Activated T-cell treated with anti-CD3 and anti-CD28 coated beads, Interleukin-2, amount 50 U/mL, for 24 hours (primary cell): ENCODE results near the gene PPP1R36.

Source experiments
- DNase-seq: peaks from one replicate; pipeline ENCODE4 v3.0.0-alpha.2; 2020
- H3K27ac Mint-ChIP-seq: 2 replicates; pipeline ENCODE4 v1.8.0; 2020; ENCODE audit warnings: mild to moderate bottlenecking, mixed read lengths
- H3K27me3 Mint-ChIP-seq: 2 replicates; pipeline ENCODE4 v1.8.0; 2020; ENCODE audit warnings: mixed read lengths
- H3K36me3 Mint-ChIP-seq: 2 replicates; pipeline ENCODE4 v1.8.0; 2020; ENCODE audit warnings: low read depth, mixed read lengths
- H3K4me1 Mint-ChIP-seq: 2 replicates; pipeline ENCODE4 v1.8.0; 2020; ENCODE audit warnings: low read depth, mixed read lengths
- H3K4me3 Mint-ChIP-seq: 2 replicates; pipeline ENCODE4 v1.8.0; 2020; ENCODE audit warnings: mild to moderate bottlenecking, moderate library complexity, mixed read lengths
- H3K9me3 Mint-ChIP-seq: 2 replicates; pipeline ENCODE4 v1.8.0; 2020; ENCODE audit warnings: mixed read lengths

PPP1R36 gene, protein sequence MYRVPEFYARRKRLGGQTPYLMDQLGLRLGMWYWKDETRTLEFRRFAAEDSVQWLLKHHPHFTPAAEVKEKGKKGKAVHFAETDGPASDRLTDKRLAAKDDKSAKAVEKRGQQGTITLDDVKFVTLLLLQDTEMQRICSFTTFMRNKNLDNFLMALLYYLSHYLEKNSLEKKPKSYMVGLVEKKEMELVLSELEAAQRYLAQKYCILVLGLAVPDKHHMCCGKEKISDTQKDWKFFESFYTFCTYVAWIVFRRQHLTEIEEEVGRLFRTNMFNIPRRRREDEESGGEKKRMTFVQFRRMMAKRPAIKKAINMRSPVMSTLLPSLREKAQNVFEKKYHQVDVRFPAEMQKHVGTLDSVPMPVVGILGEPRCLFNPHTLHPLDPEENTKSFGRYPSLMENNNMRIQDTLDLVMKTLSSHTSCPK

DNA sequence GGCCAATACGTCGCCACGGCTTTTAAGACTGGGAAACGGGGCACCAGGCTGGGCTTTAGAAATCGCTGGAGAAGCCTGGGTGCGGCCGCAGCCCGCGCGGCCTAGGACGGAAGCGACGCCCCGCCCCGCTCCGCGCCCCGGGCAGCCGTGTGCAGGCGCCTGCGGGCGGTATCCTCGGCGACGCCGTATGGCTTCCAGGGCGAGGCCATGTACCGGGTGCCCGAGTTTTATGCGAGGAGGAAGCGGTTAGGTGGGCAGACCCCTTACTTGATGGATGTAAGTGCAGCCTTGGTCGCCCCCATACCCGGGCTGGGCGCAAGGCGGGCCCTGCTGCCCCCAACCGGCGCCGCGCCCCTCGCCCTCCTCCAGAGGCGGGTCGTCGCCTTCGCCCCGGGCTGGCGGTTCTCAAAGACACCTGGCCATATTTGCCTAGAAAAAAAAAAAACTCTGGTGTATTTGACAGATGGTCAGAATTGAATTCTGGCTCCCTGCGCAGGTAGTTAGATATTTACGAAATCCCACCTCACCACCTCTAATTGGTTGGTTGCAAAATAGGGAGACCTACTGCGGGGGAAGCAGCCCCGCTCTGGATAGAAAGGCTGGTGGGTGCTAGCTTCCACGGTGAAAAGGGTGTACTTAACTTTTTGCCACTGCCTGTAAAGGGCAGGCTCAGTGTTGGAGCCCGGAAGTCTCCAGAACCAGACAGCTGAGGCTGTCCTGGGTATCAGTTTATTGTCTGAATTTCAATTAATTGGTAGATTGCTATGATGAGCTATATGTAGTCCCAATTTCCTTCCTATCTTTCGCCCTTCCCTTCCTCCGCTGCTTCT, at the start of gene PPP1R36:
PPP1R36 (plus strand) TSS at position 171 of the 830 bp plus-strand sequence; CDS start at position 208, 37 bp downstream.
- Mint-ChIP-seq H3K27ac (no peak within 1 kb of the TSS), H3K9me3 (no peaks in the 10 kb centered on the region), H3K4me1 (peaks cover 13% of the 10 kb centered on the region), H3K4me3 (peak within 1 kb of the TSS; percentile 31), H3K27me3 (peaks cover 20% of the 10 kb centered on the region), H3K36me3 (no peaks in the 10 kb centered on the region)
- DNase-seq, result peak; percentile 70

DNA sequence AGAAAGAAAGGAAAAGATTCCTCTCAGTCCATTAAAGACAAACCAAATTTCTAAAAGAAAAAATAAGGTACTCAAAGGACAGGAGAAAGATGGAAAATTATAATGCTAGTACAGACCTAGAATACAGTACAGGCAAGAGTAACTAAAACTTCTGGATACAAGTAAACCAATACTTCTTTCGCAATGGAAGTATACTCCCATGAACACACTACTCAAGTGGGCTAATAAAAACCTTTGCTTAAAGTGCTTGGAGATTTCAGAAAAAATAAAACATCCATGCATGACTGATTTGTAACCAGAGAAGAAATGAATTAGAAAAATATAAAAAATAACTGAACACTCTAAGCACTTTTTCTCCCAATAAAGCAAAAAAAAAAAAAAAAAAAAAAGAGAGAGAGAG, 49.7 kb upstream of the PPP1R36 start:
- no peaks in the 10 kb centered on the region for H3K9me3 Mint-ChIP-seq
- H3K36me3 Mint-ChIP-seq, result peaks cover 67% of the 10 kb centered on the region
- H3K27me3 Mint-ChIP-seq, result no peaks in the 10 kb centered on the region
- H3K4me1 Mint-ChIP-seq, result peaks cover 58% of the 10 kb centered on the region
- H3K4me3 Mint-ChIP-seq, result peak overlapping the region; percentile 98
- H3K27ac Mint-ChIP-seq, result peak overlapping the region; percentile 99
- no peak for DNase-seq

DNA sequence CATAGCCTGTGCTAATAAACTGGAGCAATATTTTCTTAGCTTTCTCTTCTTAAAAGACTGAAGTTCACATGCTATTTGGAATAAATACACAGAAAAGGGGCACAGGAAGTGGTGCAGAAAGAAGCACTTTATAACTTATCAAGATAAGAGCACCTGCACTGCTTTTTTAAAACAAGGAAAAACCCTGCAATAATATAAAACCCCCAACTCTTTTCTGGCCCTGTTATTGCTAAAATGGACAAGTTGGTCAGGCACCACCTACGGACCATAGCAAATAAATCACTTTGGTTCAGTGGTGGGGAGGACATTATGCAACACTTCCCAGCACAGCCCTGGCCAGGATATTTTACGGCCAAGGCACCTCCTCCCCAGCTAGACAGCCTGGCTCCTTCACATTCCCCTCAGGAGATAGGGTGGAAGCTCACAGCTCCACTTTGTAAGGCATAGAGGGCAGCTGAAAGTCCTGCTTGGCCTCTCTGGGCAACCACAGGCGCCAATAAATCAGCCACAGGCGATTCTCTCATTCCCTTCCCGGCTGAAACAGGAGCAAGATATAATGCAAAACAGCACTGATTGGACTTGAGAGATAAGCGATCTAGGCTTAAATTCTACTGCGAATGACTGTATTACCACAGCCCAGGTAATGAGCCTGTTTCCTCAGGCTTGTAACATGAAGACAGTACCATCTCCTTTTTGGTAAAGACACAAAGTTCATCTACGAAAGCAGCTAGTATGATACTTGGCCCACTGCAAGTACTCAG, 48.2 kb upstream of the PPP1R36 start:
- Mint-ChIP-seq H3K36me3 (peaks cover 68% of the 10 kb centered on the region), H3K4me1 (peaks cover 61% of the 10 kb centered on the region), H3K9me3 (no peaks in the 10 kb centered on the region), H3K27ac (peak overlapping the region; percentile 99), H3K4me3 (peak overlapping the region; percentile 98), H3K27me3 (no peaks in the 10 kb centered on the region)
- DNase-seq, result no peak

DNA sequence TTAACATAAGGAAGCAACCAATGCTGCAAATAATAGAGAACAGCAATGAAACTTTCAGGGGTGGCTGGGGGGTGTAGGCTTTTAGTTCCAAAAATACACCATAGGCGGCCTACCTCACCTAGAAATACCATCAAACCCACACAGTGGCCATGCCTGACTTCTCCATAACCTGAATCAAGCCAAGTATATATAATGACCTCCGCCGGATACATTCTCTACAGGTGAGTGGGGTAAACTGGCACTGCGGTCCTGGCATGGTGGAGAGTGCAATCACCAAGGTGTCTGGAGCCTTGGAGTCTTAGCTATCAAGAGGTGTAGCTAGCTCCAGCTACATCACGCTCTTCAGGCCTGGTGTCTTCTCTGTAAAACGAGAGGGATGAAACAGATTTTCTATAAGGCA, 47.3 kb upstream of the PPP1R36 start:
- H3K27me3 Mint-ChIP-seq, result no peaks in the 10 kb centered on the region
- peaks cover 63% of the 10 kb centered on the region for H3K4me1 Mint-ChIP-seq
- DNase-seq, result peak; percentile 42
- peak overlapping the region; percentile 98 for H3K4me3 Mint-ChIP-seq
- no peaks in the 10 kb centered on the region for H3K9me3 Mint-ChIP-seq
- H3K36me3 Mint-ChIP-seq, result peaks cover 67% of the 10 kb centered on the region
- peak overlapping the region; percentile 99 for H3K27ac Mint-ChIP-seq

DNA sequence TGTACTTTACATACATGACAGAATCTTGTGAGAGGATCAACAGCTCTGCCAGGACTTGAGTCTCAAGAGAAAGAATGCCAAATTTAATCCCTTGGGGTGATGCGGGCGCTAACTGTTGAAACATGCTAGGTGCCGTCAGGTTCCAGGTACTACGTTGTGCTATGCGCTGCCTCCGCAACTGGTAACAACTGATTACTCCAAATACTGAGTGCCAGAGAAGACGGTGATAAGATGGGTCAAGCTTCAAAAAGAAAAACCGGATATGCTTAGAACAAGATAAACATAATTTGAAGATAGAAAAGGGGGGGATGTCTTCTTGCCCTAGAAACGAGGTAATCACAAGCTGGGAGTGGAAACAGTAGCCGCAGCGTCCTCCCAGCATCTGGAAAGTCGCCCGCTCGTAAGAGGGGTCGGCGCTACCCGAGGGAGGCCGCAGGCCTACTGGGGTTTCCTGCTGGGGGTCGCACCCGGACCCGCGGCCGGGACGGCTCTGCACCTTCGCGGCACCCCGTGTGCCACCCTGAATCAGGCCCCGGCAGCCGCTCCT, 46.8 kb upstream of the PPP1R36 start:
- H3K36me3 Mint-ChIP-seq, result peaks cover 64% of the 10 kb centered on the region
- H3K27ac Mint-ChIP-seq, result peak overlapping the region; percentile 99
- H3K4me1 Mint-ChIP-seq, result peaks cover 63% of the 10 kb centered on the region
- peak overlapping the region; percentile 98 for H3K4me3 Mint-ChIP-seq
- H3K27me3 Mint-ChIP-seq, result no peaks in the 10 kb centered on the region
- no peaks in the 10 kb centered on the region for H3K9me3 Mint-ChIP-seq
- no peak for DNase-seq

DNA sequence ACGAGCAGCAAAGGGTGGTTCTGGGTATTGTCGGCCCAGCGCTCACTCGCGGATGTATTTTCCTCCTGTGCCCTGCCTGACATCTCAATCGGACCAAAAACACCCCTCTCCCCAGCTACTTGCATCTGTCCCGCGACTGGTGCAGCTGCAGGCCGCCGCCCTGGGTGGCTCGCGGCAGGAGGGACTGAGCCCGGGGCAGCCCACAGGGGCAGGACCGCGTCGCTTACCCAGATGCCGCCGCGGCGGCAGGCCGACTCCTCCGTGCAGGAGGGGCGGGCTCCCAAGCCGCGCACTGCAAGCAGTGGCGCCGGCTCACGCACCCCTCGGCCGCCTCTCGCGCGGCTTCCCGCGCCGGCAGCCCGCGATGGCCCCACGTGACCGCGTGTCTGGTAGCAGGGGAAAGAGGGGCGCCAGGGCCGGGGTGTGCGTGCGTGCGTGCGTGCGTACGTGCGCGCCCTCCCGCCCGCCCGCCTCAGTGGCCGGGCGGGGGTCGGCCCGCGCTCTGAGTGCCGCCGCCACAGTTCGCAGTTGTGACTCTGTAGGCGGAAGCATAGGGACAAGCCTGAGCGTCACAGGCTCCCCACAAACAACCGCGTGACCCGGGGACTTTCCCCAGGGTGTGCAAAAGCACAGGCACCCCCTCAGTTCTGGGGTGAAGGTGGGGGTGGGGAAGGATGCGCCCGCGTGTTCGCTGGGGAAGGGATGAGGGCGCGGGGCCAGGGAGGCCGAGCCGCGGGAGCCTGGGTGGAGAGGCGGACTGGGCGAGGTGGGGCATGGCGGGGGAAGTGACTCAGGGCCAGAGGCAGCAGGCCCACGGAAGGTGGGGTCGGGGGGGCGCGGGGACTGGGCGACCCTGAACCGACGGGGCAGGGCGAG, 46.1 kb upstream of the PPP1R36 start, which contains the start of gene ZBTB25:
ZBTB25 (minus strand) TSS at position 405 of the 876 bp plus-strand sequence. CDS start 13,305 bp downstream, outside the sequence.
- no peaks in the 10 kb centered on the region for H3K27me3 Mint-ChIP-seq
- H3K36me3 Mint-ChIP-seq, result peaks cover 61% of the 10 kb centered on the region
- peak within 1 kb of the TSS; percentile 98 for H3K4me3 Mint-ChIP-seq
- H3K27ac Mint-ChIP-seq, result peak within 1 kb of the TSS; percentile 100
- peak; percentile 94 for DNase-seq
- H3K4me1 Mint-ChIP-seq, result peaks cover 68% of the 10 kb centered on the region
- no peaks in the 10 kb centered on the region for H3K9me3 Mint-ChIP-seq

DNA sequence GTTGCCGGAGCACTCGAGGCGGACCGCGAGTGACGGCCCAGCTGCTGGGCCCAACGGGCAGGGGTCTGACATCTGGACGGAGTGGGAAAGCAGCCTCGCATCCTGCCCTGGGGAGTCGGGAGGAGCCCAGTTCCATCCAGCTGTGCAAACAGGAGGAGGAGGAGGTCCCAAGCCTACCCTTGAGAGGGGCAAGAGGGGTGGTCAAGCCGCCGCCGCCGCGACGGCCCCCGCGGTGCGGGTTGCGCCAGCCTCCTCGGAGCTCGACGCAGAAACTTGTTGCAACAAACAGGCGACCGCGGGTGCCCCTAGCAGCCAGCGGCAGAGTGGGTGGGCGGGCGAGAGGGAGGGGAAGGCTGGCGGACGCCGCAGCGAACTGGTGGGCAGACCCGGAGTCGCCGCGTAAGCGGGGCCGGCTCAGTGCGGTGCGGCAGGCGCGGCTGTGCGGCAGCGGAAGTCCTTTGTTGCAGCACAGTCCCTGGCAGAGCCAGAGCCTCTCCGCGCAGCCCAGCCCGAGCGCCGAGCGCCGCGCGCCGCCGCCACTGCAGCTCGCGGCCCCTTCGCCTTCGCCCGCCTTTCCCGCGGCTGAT, 45.4 kb upstream of the PPP1R36 start, which contains the start of gene ZBTB1:
ZBTB1 (plus strand) TSS at position 461 of the 587 bp plus-strand sequence. CDS start 16,735 bp downstream, outside the sequence.
- Mint-ChIP-seq H3K4me3 (peak within 1 kb of the TSS; percentile 98), H3K4me1 (peaks cover 69% of the 10 kb centered on the region), H3K27ac (peak within 1 kb of the TSS; percentile 100), H3K36me3 (peaks cover 59% of the 10 kb centered on the region), H3K27me3 (no peaks in the 10 kb centered on the region), H3K9me3 (no peaks in the 10 kb centered on the region)
- peak; percentile 92 for DNase-seq

DNA sequence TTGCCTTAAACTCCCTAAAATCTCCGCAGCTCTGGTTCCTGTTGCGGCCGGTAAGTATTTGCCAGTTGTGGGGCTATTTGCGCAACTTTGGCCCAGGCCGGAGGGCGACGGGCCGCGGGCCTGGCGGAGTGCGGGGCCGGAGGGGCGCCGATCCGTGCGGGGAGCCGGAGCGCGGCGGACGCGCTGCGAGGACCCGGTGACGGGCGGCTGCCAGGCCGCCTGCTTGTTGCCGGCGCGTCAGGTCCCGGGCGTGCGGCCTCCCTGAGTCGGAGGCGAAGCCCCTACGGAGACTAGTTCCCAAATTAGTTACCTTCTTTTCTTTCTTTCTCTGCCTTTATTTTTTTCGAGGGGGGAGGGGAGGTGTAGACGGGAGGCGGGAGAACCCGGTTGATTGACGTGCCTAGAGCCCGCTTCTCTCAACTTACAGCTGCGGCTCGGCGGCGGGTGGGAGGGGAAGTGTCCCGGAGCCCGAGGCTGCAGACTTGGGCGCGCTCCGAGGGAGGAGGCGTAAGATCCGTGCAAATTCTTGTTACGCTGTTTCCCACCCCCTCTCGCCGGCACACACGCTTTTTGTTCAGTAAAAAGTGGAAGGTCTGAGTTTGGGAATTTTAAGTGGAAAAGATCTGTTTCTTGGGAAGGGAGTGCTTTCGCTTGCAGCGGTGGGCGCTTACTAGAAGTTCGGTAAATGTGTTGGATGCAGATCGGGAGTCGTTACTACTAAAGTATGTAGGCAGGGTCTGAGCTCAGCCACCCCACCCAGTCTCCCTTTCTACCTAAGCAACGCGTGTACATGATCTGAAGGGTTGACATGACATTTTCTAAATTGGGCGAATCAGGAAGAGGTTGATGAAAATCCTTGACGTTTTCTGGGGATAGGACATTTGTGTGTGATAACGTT, 44.6 kb upstream of the PPP1R36 start:
- peaks cover 69% of the 10 kb centered on the region for H3K4me1 Mint-ChIP-seq
- peaks cover 52% of the 10 kb centered on the region for H3K36me3 Mint-ChIP-seq
- H3K4me3 Mint-ChIP-seq, result peak overlapping the region; percentile 98
- peak; percentile 86 for DNase-seq
- peak overlapping the region; percentile 100 for H3K27ac Mint-ChIP-seq
- no peaks in the 10 kb centered on the region for H3K27me3 Mint-ChIP-seq
- no peaks in the 10 kb centered on the region for H3K9me3 Mint-ChIP-seq

DNA sequence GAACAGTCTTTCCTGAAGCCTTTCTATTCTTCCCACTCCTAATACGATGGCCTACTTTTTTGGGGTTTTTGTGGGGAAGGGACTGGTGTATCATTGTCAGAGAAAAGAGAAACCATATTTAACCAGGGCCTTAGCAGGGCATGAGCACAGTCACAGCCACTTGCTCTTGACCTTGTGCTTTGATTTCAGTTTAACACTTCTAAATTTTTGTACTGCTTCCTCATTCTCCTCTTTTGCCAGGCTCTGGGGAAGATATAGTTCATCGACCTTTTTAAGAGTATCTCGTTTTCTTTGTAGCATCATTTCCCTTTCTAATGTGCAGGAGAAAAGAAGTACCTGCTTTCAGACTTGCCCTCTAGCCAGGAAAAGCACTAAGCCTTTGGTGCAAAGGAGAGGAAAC, 43.0 kb upstream of the PPP1R36 start:
- H3K27ac Mint-ChIP-seq, result peak overlapping the region; percentile 96
- H3K4me1 Mint-ChIP-seq, result peaks cover 69% of the 10 kb centered on the region
- peaks cover 54% of the 10 kb centered on the region for H3K36me3 Mint-ChIP-seq
- no peaks in the 10 kb centered on the region for H3K9me3 Mint-ChIP-seq
- no peak for DNase-seq
- peak overlapping the region; percentile 98 for H3K4me3 Mint-ChIP-seq
- no peaks in the 10 kb centered on the region for H3K27me3 Mint-ChIP-seq

DNA sequence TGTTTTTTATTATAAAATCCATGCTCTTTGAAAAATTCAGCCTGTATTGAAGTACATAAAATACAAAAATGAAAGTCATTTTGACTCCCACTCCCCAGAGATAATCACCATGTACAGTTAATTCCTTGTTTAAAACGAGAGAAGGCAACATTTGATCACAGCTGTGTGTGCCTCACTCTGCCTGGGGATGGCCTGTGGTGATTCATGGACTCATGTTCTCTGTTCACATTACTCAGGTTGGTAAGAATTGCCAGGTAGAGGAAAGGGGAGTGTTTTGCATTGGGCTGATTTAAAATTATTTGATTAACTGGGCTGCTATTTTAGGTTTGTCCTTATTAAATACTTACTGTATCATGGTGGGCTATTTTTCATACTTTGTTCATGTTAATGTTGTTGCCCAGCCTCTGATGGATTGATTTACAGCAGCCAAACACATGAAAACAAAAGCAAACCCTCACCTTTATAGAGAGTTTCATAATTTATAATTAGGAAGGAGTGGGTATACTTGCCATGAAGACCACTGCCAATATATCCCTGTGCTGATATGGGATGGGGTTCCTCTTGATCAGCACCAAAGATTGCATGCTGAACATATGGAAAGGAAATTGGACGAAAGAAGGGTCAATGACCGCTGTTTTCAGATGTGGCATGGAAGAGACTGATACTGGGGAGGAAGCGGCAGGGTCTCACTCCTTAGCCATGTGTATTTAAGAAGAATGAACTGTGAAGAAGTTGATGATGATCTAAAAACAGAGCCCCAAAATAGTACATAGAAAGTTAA, 42.2 kb upstream of the PPP1R36 start:
- H3K4me1 Mint-ChIP-seq, result peaks cover 67% of the 10 kb centered on the region
- peak overlapping the region; percentile 98 for H3K4me3 Mint-ChIP-seq
- no peaks in the 10 kb centered on the region for H3K27me3 Mint-ChIP-seq
- DNase-seq, result peak; percentile 40
- no peaks in the 10 kb centered on the region for H3K9me3 Mint-ChIP-seq
- H3K36me3 Mint-ChIP-seq, result peaks cover 50% of the 10 kb centered on the region
- H3K27ac Mint-ChIP-seq, result peak overlapping the region; percentile 96

DNA sequence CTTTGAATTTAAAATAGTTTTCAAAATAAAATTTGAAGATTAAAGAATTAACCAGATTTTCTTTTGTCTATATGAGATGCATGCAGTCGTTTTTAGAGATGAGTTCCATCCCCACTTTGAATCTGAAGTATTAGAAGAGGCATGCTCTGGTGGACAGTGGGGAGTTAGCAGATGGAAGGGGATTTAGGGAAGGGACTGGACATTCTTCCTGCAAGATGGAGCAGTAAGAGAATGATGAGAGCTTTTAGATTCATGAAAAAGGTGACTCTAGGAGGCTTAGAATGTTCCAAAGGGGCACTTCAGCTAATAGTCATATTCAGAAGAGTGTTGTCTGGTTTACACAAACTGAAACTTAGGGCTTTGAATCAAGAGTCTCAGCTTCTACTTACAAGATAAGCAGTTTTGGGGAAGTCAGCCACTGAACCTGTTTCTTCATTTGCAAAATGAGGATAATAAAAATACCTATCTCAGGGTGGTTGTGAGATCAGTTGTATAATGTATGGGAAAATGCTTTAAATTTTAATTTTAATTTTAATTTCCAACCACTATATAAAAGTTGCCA, 41.5 kb upstream of the PPP1R36 start:
- H3K9me3 Mint-ChIP-seq, result no peaks in the 10 kb centered on the region
- peak overlapping the region; percentile 96 for H3K27ac Mint-ChIP-seq
- H3K27me3 Mint-ChIP-seq, result no peaks in the 10 kb centered on the region
- H3K36me3 Mint-ChIP-seq, result peaks cover 47% of the 10 kb centered on the region
- no peak for DNase-seq
- peaks cover 73% of the 10 kb centered on the region for H3K4me1 Mint-ChIP-seq
- H3K4me3 Mint-ChIP-seq, result peak overlapping the region; percentile 98
